ENCODE measurements around the gene CD247. TPM values are rescaled to one million over a fixed set of nuclear protein-coding genes. Genes with fewer than 3 reads are reported as not detected.

Gene CD247
- total RNA-seq, 1 donor from 2014 or later, result not detected

GRCh38 chr1:167387251-167387910 lies 130.9 kb downstream of the CD247 start:
- no peaks in the 10 kb centered on the region for H3K27me3 ChIP-seq (ENCODE audit: control insufficient read depth, insufficient read depth, low read length)
- TF ChIP-seq CTCF (IDR thresholded peaks at IDR 0.05; ENCODE audit: insufficient read depth, low read length, poor library complexity, severe bottlenecking), result no peak
- H3K4me3 ChIP-seq (ENCODE audit: low read depth, low read length), result no peak overlapping the region
- DNase-seq (ENCODE audit: low read depth), result no peak
- no peaks in the 10 kb centered on the region for H3K36me3 ChIP-seq (ENCODE audit: control insufficient read depth, insufficient read depth, low read length)

Other genes starting within 250 kb of the CD247 start
- 48.9 and 57.3 TPM in 2 replicates for gene CREG1, start 35.2 kb upstream of the CD247 start, total RNA-seq
- gene RCSD1, start 111.7 kb upstream of the CD247 start, total RNA-seq, result 0.21 TPM in 1 of 2 replicates, not detected in the other
- gene MPZL1, start 203.5 kb upstream of the CD247 start, total RNA-seq, result 78.0 and 85.5 TPM in 2 replicates

All from kidney epithelial cell (primary cell).